ENCODE data around the gene NEIL1.
"Not testable (repeated sequence)": the region's sequence is repeated elsewhere in the genome, so short reads cannot be mapped to it uniquely, and the experiment has no call there.

NEIL1 gene, protein sequence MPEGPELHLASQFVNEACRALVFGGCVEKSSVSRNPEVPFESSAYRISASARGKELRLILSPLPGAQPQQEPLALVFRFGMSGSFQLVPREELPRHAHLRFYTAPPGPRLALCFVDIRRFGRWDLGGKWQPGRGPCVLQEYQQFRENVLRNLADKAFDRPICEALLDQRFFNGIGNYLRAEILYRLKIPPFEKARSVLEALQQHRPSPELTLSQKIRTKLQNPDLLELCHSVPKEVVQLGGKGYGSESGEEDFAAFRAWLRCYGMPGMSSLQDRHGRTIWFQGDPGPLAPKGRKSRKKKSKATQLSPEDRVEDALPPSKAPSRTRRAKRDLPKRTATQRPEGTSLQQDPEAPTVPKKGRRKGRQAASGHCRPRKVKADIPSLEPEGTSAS

GRCh38 chr15:75346796-75347221 is at the start of gene NEIL1:
TSS of gene NEIL1 (plus strand) at chr15:75347039. CDS start at chr15:75348906, 1,867 bp downstream.
- DNase-seq (ENCODE audit: low read depth) = no peak

GRCh38 chr15:75298541-75299310 is 48.1 kb upstream of the NEIL1 start:
- not testable (repeated sequence) for DNase-seq (ENCODE audit: low read depth)

DNA sequence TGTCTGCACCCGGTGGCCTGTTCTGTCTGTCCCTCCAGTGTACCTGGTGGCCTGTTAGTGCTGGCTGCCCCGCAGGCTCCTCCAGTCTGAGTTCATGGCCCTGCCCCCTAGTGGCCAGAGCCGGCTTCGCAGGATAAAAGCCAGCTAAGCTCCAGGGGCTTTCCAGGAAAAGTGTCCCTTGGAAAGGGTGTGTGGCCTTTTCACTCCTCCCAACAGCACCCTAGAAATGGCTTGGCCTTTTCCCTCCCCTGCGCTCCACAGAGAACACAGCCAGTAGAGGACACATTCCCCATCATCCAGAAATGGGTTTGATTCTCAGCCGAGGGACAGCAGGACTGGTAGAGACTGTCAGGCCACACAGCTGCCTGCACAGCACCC is 47.5 kb upstream of the NEIL1 start:
- not testable (repeated sequence) for DNase-seq (ENCODE audit: low read depth)

- DNase-seq (ENCODE audit: low read depth) = not testable (repeated sequence)
Measured at GRCh38 chr15:75300026-75300425, 46.8 kb upstream of the NEIL1 start.

GRCh38 chr15:75302318-75302717 is 44.5 kb upstream of the NEIL1 start:
- no peak for DNase-seq (ENCODE audit: low read depth)

DNA sequence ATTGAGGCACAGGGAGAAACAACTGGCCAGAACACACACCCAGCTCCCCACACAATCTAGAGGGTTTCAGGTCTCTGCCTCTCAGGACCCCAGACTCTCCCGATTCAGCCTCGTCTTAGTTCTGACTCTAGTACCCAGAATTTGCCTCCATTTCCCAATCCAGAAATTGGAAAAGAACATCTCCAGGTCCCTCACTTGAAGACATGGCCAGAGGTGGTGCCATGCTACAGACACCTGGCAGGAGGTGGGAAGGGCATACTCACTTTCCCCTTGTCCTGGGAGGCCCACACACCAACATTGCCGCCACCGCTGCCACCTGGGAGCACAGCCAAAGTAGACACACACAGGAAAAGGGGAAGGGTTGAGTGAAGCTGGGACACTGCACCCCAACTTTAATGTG is 44.1 kb upstream of the NEIL1 start:
- not testable (repeated sequence) for DNase-seq (ENCODE audit: low read depth)

GRCh38 chr15:75306188-75306587 is 40.7 kb upstream of the NEIL1 start:
- DNase-seq (ENCODE audit: low read depth) = no peak

- peak; percentile 55 for DNase-seq (ENCODE audit: low read depth)
Measured at GRCh38 chr15:75307778-75308390, 39.0 kb upstream of the NEIL1 start.

DNA sequence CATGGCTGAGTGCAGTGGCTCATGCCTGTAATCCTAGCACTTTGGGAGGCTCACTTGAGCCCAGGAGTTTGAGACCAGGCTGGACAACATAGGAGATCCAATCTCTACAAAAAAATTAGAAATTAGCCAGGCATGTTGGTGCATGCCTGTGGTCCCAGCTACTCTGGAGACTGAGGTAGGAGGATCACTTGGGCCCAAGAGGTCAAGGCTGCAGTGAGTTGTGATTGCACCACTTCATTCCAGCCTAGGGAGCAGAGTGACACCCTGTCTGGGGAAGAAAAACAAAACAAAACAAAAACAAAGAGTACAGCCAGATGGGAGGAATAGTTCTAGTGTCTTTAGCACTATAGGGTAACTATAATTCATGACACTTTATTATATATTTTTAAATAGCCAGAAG is 37.1 kb upstream of the NEIL1 start:
- no peak for DNase-seq (ENCODE audit: low read depth)

DNA sequence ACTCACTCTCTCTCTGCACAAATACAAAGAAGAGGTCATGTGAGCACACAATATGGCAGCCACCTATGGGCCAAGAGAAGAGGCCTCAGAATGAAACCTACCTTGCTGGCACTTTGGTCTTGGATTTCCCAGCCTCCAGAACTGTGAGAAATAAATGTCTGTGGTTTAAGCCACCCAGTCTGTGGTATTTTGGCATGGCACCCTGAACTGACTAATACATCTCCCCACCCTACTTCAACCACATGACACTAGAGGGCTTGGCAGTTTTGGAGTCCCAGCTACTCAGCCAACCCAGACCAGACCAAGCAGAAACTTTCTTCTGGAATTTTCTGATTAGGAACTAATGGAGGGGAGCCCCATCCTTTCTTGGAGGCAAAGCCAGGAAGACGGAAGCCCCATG is 34.3 kb upstream of the NEIL1 start:
- DNase-seq (ENCODE audit: low read depth) = peak; percentile 42

DNA sequence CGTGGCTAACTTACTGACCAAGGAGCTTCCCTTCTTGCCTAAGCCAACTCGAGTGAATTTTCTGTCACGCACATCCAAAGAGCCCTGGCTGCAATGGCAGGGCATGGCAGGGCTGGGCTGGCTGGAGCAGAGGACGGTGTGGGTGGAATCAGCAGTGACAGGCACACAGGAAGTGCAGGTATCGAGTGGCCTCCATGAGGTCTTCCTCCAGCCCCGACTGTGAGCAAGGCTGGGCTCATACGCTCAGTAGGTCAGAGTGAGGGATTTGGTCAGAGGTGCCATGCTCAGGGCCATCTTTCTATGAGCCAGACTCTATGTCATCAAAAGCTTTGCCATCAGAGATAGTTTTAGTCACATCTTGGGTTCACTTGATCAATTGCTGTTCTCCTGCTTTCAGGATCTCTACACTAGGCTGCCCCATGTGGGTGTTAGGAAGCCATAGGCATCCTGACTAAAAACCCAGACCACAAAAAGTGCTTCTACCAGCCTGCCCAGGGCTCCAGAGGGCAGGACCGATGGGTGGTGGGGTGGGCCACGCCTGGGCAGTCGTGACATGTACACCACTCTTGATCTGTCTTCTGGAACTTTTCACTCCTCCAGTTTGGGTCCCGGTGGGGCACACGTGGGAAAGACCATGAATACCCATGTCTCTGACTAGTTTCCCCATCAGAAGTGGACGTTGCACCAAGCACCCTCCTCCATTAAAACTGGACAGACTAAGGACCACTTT is 33.6 kb upstream of the NEIL1 start:
- DNase-seq (ENCODE audit: low read depth) = no peak

DNA sequence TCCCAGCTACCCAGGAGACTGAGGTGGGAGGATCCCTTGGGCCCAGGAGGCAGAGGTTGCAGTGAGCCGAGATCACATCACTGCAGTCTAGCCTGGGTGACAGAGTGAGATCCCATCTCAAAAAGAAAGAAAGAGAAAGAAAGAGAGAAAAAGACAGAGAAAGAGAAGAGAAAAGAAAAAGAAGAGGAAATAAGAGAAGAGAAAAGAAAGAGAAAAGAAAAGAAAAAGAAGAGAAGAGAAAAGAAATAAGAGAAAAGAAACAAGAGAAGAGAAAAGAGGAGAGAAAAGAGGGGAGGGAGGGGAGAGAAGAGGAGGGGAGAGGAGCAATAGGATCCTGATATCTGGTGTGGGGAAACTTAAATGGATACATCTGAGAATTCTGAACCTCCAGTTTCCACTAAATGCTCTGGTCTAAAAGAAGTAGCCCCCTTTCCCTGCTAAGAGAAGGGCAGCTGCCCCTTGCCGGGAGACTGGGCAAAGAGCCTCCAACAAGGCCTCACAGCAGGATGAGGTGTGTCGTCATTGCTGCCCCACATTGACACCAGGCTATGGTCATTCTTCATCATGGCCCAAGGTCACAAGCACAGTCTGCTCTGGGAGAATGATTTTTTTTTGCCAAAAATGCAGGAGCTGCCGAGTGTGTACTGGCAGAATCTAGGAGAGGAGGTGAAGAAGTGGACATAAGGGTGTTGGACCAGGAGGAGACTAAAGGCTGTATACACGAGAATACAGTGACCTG is 32.1 kb upstream of the NEIL1 start:
- DNase-seq (ENCODE audit: low read depth) = no peak

- DNase-seq (ENCODE audit: low read depth) = not testable (repeated sequence)
Measured at GRCh38 chr15:75319231-75319897, 27.5 kb upstream of the NEIL1 start.

DNA sequence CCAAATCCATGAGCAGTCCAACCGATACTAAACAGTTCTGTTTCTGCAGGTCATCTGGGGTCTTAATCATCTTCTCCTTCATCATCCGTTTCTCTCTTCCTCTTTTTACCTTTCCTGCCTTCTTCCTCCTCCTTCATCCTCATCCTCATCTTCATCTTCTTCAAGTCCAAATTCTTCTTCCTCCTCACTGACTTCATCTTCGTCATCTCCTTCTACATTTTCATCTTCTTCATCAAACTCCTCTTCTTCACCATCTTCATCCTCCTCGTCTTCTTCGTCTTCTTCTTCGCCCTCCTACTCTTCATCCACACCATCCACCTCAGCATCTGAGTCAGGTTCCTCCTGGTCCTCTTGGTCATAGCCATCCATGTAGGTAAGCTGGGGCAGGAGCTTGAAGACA is 25.1 kb upstream of the NEIL1 start:
- no peak for DNase-seq (ENCODE audit: low read depth)

- no peak for DNase-seq (ENCODE audit: low read depth)
Measured at GRCh38 chr15:75325922-75326321, 20.9 kb upstream of the NEIL1 start.

DNA sequence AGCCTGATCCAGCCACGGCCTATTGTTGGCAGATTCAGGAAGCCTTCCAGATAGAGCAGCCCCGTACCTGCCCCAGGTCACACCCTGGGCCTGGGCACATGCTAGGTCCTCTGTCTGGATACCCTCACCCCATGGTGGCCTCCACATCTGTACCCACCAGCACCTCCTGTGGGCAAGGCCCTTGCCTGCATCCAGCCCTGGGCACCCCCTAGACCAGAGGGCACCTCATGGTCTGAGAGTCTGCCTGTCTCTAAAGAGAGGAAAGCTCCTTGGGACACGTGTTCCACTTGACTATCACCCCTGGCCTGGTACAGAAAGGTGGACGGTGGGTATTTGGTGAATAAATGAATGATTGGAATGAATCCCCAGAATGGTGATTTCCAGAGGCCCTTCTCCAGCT is 19.8 kb upstream of the NEIL1 start:
- no peak for DNase-seq (ENCODE audit: low read depth)

- DNase-seq (ENCODE audit: low read depth) = no peak
Measured at GRCh38 chr15:75327491-75327890, 19.3 kb upstream of the NEIL1 start.

DNA sequence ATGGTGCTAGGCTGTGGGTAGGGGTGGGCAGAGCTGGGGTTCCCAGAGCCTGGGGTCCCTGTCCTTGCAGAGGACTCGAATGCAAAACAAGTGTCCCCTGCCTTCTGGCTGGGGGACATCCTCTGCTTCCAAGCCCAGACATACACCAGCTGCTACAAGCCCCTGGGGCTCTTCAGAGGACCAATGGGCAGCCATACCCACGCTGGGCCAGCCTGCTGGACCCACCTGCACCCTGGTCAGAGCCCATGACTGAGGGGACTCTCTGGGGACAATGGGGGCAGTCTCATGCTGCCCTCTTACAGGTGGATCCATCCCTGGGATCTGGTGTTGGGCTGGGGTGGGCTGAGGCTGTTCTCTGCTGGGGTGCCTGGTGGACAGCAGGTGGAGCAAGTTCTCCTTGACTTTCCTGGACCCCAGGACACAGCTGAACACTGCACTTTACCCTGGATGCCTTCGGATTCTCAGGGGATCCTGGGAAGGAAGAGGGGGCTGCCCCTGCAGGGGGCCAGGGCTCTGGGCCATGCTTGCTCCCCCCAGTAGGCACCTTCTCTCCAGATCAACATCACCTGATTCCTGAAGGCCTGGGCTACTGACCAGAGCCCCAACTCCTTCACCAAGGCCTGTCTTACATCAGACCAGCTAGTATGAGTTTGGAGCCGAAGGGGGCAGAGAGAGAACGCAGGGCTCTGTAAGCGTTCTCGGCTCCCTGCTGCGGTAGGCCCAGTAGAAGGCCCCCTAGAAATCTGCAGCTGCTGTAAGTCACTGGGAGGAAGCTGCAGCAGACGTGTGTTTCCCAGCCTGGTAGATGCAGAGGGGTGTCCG is 18.1 kb upstream of the NEIL1 start:
- no peak for DNase-seq (ENCODE audit: low read depth)

GRCh38 chr15:75329571-75329970 is 17.3 kb upstream of the NEIL1 start:
- no peak for DNase-seq (ENCODE audit: low read depth)

DNA sequence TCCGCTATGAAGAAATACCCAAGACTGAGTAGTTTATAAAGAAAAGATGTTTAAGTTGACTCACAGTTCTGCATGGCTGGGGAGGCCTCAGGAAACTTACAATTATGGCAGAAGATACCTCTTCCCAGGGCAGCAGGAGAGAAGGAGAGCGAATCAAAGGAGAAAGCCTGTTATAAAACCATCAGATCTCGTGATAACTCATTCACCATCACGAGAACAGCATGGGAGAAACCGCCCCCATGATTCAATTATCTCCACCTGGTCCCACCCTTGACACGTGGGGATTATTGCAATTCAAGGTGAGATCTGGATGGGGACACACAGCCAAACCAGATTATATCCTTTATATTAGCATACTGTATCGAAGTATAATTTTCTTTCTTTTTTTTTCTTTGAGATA is 14.7 kb upstream of the NEIL1 start:
- DNase-seq (ENCODE audit: low read depth) = not testable (repeated sequence)
